A673 (cell line): ENCODE data around the gene MRGPRF. TPM values are rescaled to one million over a fixed set of nuclear protein-coding genes. Genes with fewer than 3 reads are reported as not detected.

Experiments used
- BruUV-seq: library from RNA; stranded (reverse); fragments of 400-500 nt; replicated peaks from 2 replicates; lab custom pipeline; 2021; lab: Mats Ljungman, UMichigan
- CTCF ChIA-PET: fragments of 300-600 bp; sonication (Branson Sonifier 250); formaldehyde crosslinking; loops from one replicate; lab custom pipeline; 2022; ENCODE audit warnings: antibody characterized with exemption; lab: Charles Lee
- POLR2A ChIA-PET: fragments of 300-600 bp; sonication (Branson Sonifier 250); formaldehyde crosslinking; loops from one replicate; lab custom pipeline; 2022; ENCODE audit warnings: antibody characterized with exemption; ENCODE audit not compliant: low non-redundant PET; lab: Charles Lee
- DNase-seq: peaks from one replicate; pipeline ENCODE4 v3.0.0-alpha.2; 2015; ENCODE audit warnings: low spot score
- H3K27ac ChIP-seq: fragments of 200-600 bp; sonication (generic); 2 replicates; pipeline ENCODE4 v1.5.1; 2016; ENCODE audit warnings: mixed run types, low read depth, mild to moderate bottlenecking, mixed read lengths, antibody characterized with exemption, low read length; ENCODE audit not compliant: poor library complexity, severe bottlenecking
- H3K27me3 ChIP-seq: fragments of 200-600 bp; sonication (generic); replicated peaks from 2 replicates; pipeline ENCODE4 v1.6.1; 2017; ENCODE audit warnings: mixed run types, low read depth, mild to moderate bottlenecking, mixed read lengths, antibody characterized with exemption, low read length; ENCODE audit not compliant: insufficient read depth, poor library complexity
- H3K36me3 ChIP-seq: fragments of 200-600 bp; sonication (generic); 2 replicates; pipeline ENCODE4 v1.6.1; 2016; ENCODE audit warnings: mixed run types, mild to moderate bottlenecking, mixed read lengths, antibody characterized with exemption, low read length; ENCODE audit not compliant: insufficient read depth, poor library complexity, severe bottlenecking
- H3K4me1 ChIP-seq: fragments of 200-600 bp; sonication (generic); 2 replicates; pipeline ENCODE4 v1.6.1; 2017; ENCODE audit warnings: mixed run types, mild to moderate bottlenecking, mixed read lengths, antibody characterized with exemption, low read length; ENCODE audit not compliant: insufficient read depth, poor library complexity, severe bottlenecking
- H3K4me3 ChIP-seq: fragments of 200-600 bp; sonication (generic); 2 replicates; pipeline ENCODE4 v1.5.1; 2016; ENCODE audit warnings: low read depth, mixed run types, mild to moderate bottlenecking, mixed read lengths, low read length; ENCODE audit not compliant: poor library complexity, severe bottlenecking
- H3K9me3 ChIP-seq: fragments of 200-600 bp; sonication (generic); 2 replicates; pipeline ENCODE4 v1.6.1; 2016; ENCODE audit warnings: mixed run types, low read depth, mild to moderate bottlenecking, mixed read lengths, antibody characterized with exemption, low read length; ENCODE audit not compliant: poor library complexity, severe bottlenecking
- CTCF ChIP-seq: fragments of 300-800, 200-600 bp; sonication (generic); conservative IDR thresholded peaks from 2 replicates; pipeline ENCODE4 v1.5.1; 2017; ENCODE audit warnings: low read depth, mild to moderate bottlenecking, antibody characterized with exemption, low read length, moderate library complexity, mixed read lengths
- EZH2 ChIP-seq: fragments of 200-600 bp; sonication (generic); IDR thresholded peaks from 2 replicates; pipeline ENCODE4 v1.6.1; 2017; ENCODE audit warnings: borderline replicate concordance, low read depth, mild to moderate bottlenecking, mixed read lengths, antibody characterized with exemption, low read length; ENCODE audit not compliant: poor library complexity, severe bottlenecking
- intact Hi-C: fragments of 100-400 bp; cut with micrococcal nuclease; formaldehyde crosslinking; loops from one replicate; pipeline ENCODE4 v1.10.0; 2022; ENCODE audit not compliant: unreplicated experiment
- total RNA-seq: library from RNA; stranded (reverse); gene quantifications from 2 replicates; pipeline ENCODE4 v1.2.3, GENCODE V29; 2021

MRGPRF gene
- total RNA-seq, 1 experiment from 2014 or later, result 9.3 TPM

GRCh38 chr11:68958211-68958610 is 54.8 kb downstream of the MRGPRF start:
- no peak for DNase-seq
- CTCF ChIA-PET, result no interaction called here
- POLR2A ChIA-PET, result no interaction called here
- Histone ChIP-seq H3K36me3 (no peaks in the 10 kb centered on the region), H3K4me1 (no peaks in the 10 kb centered on the region), H3K4me3 (no peak overlapping the region), H3K27me3 (no peaks in the 10 kb centered on the region), H3K27ac (no peak overlapping the region), H3K9me3 (no peaks in the 10 kb centered on the region)
- TF ChIP-seq CTCF, result no peak
- TF ChIP-seq EZH2, result no peak
- intact Hi-C loops, result no loop called here
- no TSS peak for BruUV-seq

DNA sequence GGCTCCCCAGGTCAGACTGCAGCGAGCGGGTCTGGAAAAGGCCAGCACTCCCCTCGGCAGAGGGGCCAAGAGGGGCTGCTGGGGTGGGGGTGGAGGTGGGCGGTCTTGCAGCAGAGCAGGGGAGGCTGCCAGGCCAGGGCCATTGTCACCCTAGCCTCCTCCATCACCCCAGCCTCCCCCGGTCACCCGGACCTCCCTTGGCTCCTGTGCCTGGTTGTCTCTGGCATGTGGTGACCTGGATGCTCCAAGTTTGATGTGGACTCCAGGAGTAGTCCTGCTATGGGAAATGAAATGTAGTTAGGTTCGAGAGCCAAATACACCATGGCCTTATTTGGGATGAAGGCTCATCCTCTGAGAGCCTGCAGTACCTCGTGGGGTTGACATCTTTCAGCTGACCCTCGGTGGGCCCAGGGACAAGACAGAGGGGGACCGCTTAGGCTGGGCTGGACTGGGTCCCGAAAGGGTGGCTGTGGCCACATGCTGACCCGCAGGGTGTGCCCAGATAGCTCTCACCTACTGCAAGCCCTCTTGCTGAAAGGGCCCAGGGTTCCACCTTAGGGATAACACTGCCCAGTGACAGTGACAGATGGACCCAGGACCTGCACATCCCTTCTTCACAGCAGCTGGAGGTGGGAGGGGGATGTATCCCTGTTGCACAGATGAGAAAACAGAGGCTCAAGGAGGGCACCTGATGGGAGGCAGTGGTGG is 56.3 kb downstream of the MRGPRF start:
- DNase-seq, result no peak
- TF ChIP-seq EZH2, result no peak
- intact Hi-C loops, result no loop called here
- ChIA-PET POLR2A (no interaction called here), CTCF (interaction anchor here (0.6 kb wide), 1 partner anchor 129 kb away, joined by 3 read pairs; no protein-coding TSS in a partner anchor)
- H3K36me3 ChIP-seq, result no peaks in the 10 kb centered on the region
- no peaks in the 10 kb centered on the region for H3K9me3 ChIP-seq
- H3K27me3 ChIP-seq, result no peaks in the 10 kb centered on the region
- no peak overlapping the region for H3K4me3 ChIP-seq
- no peak overlapping the region for H3K27ac ChIP-seq
- no peaks in the 10 kb centered on the region for H3K4me1 ChIP-seq
- BruUV-seq, result no TSS peak

DNA sequence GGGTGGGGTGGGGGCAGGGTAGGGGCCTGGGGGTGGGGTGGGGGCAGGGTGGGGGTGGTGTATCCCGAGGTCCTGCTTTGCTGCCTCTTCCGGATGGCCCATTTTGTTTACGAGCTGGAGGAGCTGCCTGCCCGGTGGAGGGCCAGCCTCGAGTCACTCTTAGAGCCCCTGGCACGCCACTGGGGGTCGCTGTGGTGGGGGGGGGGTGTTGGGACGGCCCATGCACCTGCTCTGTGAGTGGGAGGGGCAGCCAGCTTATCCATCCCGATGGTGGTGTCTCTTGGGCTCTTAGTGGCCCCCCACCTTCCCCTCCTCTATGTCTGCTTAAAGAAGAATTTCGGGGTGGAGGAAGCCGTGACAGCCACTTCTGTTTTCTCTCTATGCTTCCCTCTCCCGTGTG is 56.9 kb downstream of the MRGPRF start:
- no TSS peak for BruUV-seq

More for the DNA sequence above, 56.9 kb downstream of the MRGPRF start:
- Histone ChIP-seq H3K4me1 (no peaks in the 10 kb centered on the region), H3K9me3 (no peaks in the 10 kb centered on the region), H3K27ac (no peak overlapping the region), H3K27me3 (no peaks in the 10 kb centered on the region), H3K36me3 (no peaks in the 10 kb centered on the region), H3K4me3 (no peak overlapping the region)
- ChIA-PET POLR2A (no interaction called here), CTCF (interaction anchor here (0.6 kb wide), 2 partner anchors 130 to 266 kb away, joined by 3 read pairs; no protein-coding TSS in a partner anchor)
- intact Hi-C loops, result no loop called here
- DNase-seq, result peak; percentile 47
- TF ChIP-seq EZH2, result no peak
- peak; percentile 58 for TF ChIP-seq CTCF
